Astrocyte (in vitro differentiated cells and primary cell): Measurements from ENCODE around the gene PLEKHG3.

Source experiments
- CTCF ChIP-seq: IDR thresholded peaks from 2 replicates; pipeline ENCODE4 v1.5.1; 2011; ENCODE audit warnings: low read depth, mild to moderate bottlenecking, inconsistent platforms, low read length, moderate library complexity; ENCODE audit not compliant: insufficient read depth
- EZH2 ChIP-seq: IDR thresholded peaks from 2 replicates; pipeline ENCODE4 v1.6.1; 2012; ENCODE audit warnings: mild to moderate bottlenecking, low read length, inconsistent platforms; ENCODE audit not compliant: insufficient read depth

GRCh38 chr14:64731141-64731581, 26.9 kb downstream of the PLEKHG3 start:
- TF ChIP-seq EZH2 (no peak), CTCF (no peak)
